KMS-11 (cell line): ENCODE measurements around the gene DIO2.

Source experiments
- H2AFZ ChIP-seq: fragments of 200-600 bp; sonication (generic); 2 replicates; pipeline ENCODE4 v1.6.1; 2016; ENCODE audit warnings: antibody characterized with exemption, mixed run types, low read depth
- H3K27ac ChIP-seq: fragments of 200-600 bp; sonication (generic); 2 replicates; pipeline ENCODE4 v1.6.1; 2016; ENCODE audit warnings: mild to moderate bottlenecking, mixed run types
- H3K27me3 ChIP-seq: fragments of 200-600 bp; sonication (generic); 2 replicates; pipeline ENCODE4 v1.6.1; 2017; ENCODE audit warnings: mild to moderate bottlenecking, low read depth, mixed run types, moderate library complexity; ENCODE audit not compliant: insufficient read depth
- H3K36me3 ChIP-seq: fragments of 200-600 bp; sonication (generic); 2 replicates; pipeline ENCODE4 v1.6.1; 2017; ENCODE audit warnings: mild to moderate bottlenecking, mixed run types; ENCODE audit not compliant: insufficient read depth
- H3K4me1 ChIP-seq: fragments of 200-600 bp; sonication (generic); 2 replicates; pipeline ENCODE4 v1.6.1; 2016; ENCODE audit warnings: mild to moderate bottlenecking, low read depth, mixed run types; ENCODE audit not compliant: poor library complexity, severe bottlenecking
- H3K4me2 ChIP-seq: fragments of 200-600 bp; sonication (generic); 2 replicates; pipeline ENCODE4 v1.7.0; 2016; ENCODE audit warnings: mild to moderate bottlenecking, mixed run types
- H3K4me3 ChIP-seq: fragments of 200-600 bp; sonication (generic); IDR thresholded peaks from 2 replicates; pipeline ENCODE4 v1.6.1; 2017; ENCODE audit warnings: low read depth, low read length, mixed read lengths; ENCODE audit not compliant: insufficient read depth
- H3K79me2 ChIP-seq: fragments of 200-600 bp; sonication (generic); 2 replicates; pipeline ENCODE4 v1.6.1; 2016; ENCODE audit warnings: low read depth, mixed run types; ENCODE audit not compliant: insufficient read depth
- H3K9ac ChIP-seq: fragments of 200-600 bp; sonication (generic); 2 replicates; pipeline ENCODE4 v1.6.1; 2016; ENCODE audit warnings: mild to moderate bottlenecking, mixed run types
- H4K20me1 ChIP-seq: fragments of 200-600 bp; sonication (generic); 2 replicates; pipeline ENCODE4 v1.6.1; 2016; ENCODE audit warnings: mild to moderate bottlenecking, mixed run types; ENCODE audit not compliant: insufficient read depth
- CTCF ChIP-seq: fragments of 200-600 bp; sonication (generic); conservative IDR thresholded peaks from 2 replicates; pipeline ENCODE4 v1.6.1; 2017; ENCODE audit warnings: low read depth, mild to moderate bottlenecking, antibody characterized with exemption, low read length, moderate library complexity, mixed read lengths

Gene DIO2

DNA sequence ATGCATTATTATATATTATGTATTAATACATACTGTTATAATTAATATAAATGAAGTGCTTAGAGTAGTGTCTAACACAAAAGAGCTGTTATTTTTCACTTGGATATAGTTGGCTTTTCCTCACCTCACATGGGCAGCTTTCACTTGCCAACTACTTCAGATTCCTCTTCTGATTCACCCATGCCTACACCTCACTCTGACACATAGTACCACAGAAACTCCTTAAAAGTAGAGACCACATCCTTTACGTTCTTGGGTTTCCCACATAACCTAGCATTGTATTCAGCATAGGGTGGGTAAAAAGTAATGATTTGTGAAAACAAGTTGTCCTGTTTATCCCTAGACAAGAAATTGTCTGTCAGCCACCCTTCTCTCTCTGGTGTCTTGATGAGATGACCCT, 61.0 kb downstream of the DIO2 start:
- no peaks in the 10 kb centered on the region for H3K27me3 ChIP-seq
- H3K36me3 ChIP-seq = no peaks in the 10 kb centered on the region
- H3K4me3 ChIP-seq = no peak overlapping the region
- H3K9ac ChIP-seq = no peak overlapping the region
- H3K4me2 ChIP-seq = no peak overlapping the region
- H3K79me2 ChIP-seq = no peaks in the 10 kb centered on the region
- TF ChIP-seq CTCF = no peak
- no peaks in the 10 kb centered on the region for H4K20me1 ChIP-seq
- no peaks in the 10 kb centered on the region for H3K4me1 ChIP-seq
- H3K27ac ChIP-seq = no peak overlapping the region
- H2AFZ ChIP-seq = no peak overlapping the region
